ENCODE results near the gene CACNG4.

- TF ChIP-seq POLR2AphosphoS2 (conservative IDR thresholded peaks at IDR 0.05; ENCODE audit: low read length) (no peak), CTCF (IDR thresholded peaks at IDR 0.05) (no peak), GATA3 (IDR thresholded peaks at IDR 0.05; ENCODE audit: borderline replicate concordance) (no peak), CEBPB (IDR thresholded peaks at IDR 0.05) (no peak), POLR2A (IDR thresholded peaks at IDR 0.05; ENCODE audit: low read length) (no peak), NFE2L2 (conservative IDR thresholded peaks at IDR 0.05; ENCODE audit: low read length) (no peak)
Measured at GRCh38 chr17:67059372-67059771, 94.9 kb downstream of the CACNG4 start.

Data from A549 (cell line).